ENCODE measurements around the gene AK5. TPM values are rescaled to one million over a fixed set of nuclear protein-coding genes. Genes with fewer than 3 reads are reported as not detected.
"Not testable (repeated sequence)": the region's sequence is repeated elsewhere in the genome, so short reads cannot be mapped to it uniquely, and the experiment has no call there.

AK5 gene
- total and polyA plus RNA-seq, 2 donors = 0.79 to 6.5 TPM

DNA sequence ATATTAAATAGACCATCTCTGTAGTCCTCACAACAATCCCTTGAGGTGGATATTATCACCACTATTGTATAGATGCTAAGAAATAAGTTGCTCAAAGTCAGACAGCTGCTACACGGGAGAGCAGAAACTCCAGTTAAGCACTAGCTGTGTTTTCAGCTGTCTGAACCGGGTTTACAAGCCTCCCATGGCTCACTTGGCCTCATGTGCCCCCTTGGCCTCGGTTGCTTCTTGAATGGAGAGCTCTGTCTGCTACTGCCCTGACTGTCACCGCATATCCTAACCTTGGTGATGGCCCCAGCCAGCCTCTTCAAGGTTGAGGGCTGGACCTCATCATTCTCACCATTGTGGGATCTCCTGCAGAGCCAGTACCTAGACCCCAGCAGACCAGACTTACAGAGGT is 123.4 kb downstream of the AK5 start:
- DNase-seq (ENCODE audit: extremely low spot score) = no peak
- Histone ChIP-seq H3K4me3 (ENCODE audit: low read depth, low read length) (no peak overlapping the region), H3K27ac (ENCODE audit: low read depth) (no peak overlapping the region), H3K4me1 (ENCODE audit: insufficient read depth) (no peaks in the 10 kb centered on the region), H3K36me3 (ENCODE audit: insufficient read depth) (no peaks in the 10 kb centered on the region)
- WGBS = 56% methylated on average over 4 of the region's 4 CpGs

DNA sequence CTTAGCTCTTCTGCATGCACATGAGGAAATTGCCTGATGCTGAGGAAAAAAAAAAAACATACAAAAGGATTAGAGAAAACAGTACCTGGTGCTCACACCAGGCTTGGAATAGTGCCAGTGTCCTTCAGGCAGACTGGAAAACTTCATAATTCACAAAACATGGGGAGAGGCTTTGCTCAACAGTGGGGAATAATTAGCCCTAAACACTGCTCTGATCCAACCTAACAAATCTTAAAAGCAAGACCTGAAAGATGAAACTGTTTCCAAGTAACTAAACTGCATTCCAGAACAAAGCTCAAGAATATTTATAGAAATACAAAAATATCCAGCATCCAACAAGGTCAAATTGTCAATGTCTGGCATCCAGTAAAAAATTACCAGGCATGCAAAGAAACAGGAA is 124.8 kb downstream of the AK5 start:
- no peak for DNase-seq (ENCODE audit: extremely low spot score)
- Histone ChIP-seq H3K4me1 (ENCODE audit: insufficient read depth) (no peaks in the 10 kb centered on the region), H3K4me3 (ENCODE audit: low read depth, low read length) (no peak overlapping the region), H3K27ac (ENCODE audit: low read depth) (no peak overlapping the region), H3K36me3 (ENCODE audit: insufficient read depth) (no peaks in the 10 kb centered on the region)

- DNase-seq (ENCODE audit: extremely low spot score) = no peak
- no peak overlapping the region for H3K27ac ChIP-seq (ENCODE audit: low read depth)
- no peaks in the 10 kb centered on the region for H3K36me3 ChIP-seq (ENCODE audit: insufficient read depth)
- H3K4me1 ChIP-seq (ENCODE audit: insufficient read depth) = no peaks in the 10 kb centered on the region
- no peak overlapping the region for H3K4me3 ChIP-seq (ENCODE audit: low read depth, low read length)
Observed at GRCh38 chr1:77407738-77408375, 126.0 kb downstream of the AK5 start.

- not testable (repeated sequence) for H3K27ac ChIP-seq (ENCODE audit: low read depth); DNase-seq (ENCODE audit: extremely low spot score); H3K4me3 ChIP-seq (ENCODE audit: low read depth, low read length); H3K4me1 ChIP-seq (ENCODE audit: insufficient read depth); H3K36me3 ChIP-seq (ENCODE audit: insufficient read depth)
- 79% methylated on average over 4 of the region's 4 CpGs for WGBS
Observed at GRCh38 chr1:77408933-77409332, 127.1 kb downstream of the AK5 start.

GRCh38 chr1:77412069-77412819 is 130.4 kb downstream of the AK5 start:
- DNase-seq (ENCODE audit: extremely low spot score) = no peak
- H3K4me3 ChIP-seq (ENCODE audit: low read depth, low read length) = no peak overlapping the region
- no peaks in the 10 kb centered on the region for H3K4me1 ChIP-seq (ENCODE audit: insufficient read depth)
- WGBS = 67% methylated on average over 9 of the region's 9 CpGs
- H3K36me3 ChIP-seq (ENCODE audit: insufficient read depth) = no peaks in the 10 kb centered on the region
- no peak overlapping the region for H3K27ac ChIP-seq (ENCODE audit: low read depth)

DNA sequence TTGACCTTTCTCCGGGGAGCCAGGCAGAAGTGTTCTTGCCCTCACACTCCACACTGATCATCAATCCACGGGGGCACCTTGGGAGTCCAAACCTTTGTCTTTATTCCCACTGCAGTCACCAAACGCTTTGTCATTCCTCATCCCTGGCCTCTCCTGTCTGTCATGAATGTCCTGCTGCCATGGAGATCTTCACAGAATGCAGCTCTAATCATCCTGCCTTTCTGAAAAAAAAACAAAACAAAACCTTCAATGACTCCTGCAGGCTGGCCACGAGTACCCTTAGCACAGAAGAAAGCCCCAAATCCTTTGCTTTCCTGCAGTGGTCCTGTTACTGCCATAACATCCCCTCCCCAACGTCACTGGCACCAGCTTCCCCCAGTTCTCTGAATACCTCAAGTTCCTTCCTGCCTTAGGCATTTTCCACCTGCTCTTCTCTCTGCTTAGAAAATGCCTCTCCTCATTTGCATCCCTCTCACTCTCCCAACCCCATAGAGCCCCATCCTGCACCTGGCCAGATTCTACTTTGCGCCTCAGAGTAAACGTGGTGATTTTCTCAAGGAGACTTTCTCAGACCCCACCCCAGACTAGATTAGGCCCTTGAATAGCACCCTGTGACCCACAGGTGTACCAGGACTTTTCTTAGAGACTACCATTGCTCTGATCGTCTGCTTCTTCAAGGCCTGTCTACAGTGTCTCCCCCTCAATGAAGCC is 131.2 kb downstream of the AK5 start:
- Histone ChIP-seq H3K36me3 (ENCODE audit: insufficient read depth) (no peaks in the 10 kb centered on the region), H3K4me1 (ENCODE audit: insufficient read depth) (no peaks in the 10 kb centered on the region), H3K27ac (ENCODE audit: low read depth) (no peak overlapping the region), H3K4me3 (ENCODE audit: low read depth, low read length) (no peak overlapping the region)
- DNase-seq (ENCODE audit: extremely low spot score) = no peak
- WGBS = 57% methylated on average over 8 of the region's 8 CpGs

- Histone ChIP-seq H3K4me1 (ENCODE audit: insufficient read depth) (no peaks in the 10 kb centered on the region), H3K36me3 (ENCODE audit: insufficient read depth) (no peaks in the 10 kb centered on the region), H3K27ac (ENCODE audit: low read depth) (no peak overlapping the region), H3K4me3 (ENCODE audit: low read depth, low read length) (no peak overlapping the region)
- DNase-seq (ENCODE audit: extremely low spot score) = no peak
- 69% methylated on average over 7 of the region's 7 CpGs for WGBS
Observed at GRCh38 chr1:77413541-77414335, 131.9 kb downstream of the AK5 start.

GRCh38 chr1:77415579-77415978 is 133.8 kb downstream of the AK5 start:
- 75% methylated on average over 4 of the region's 4 CpGs for WGBS
- Histone ChIP-seq H3K27ac (ENCODE audit: low read depth) (no peak overlapping the region), H3K36me3 (ENCODE audit: insufficient read depth) (no peaks in the 10 kb centered on the region), H3K4me3 (ENCODE audit: low read depth, low read length) (no peak overlapping the region), H3K4me1 (ENCODE audit: insufficient read depth) (no peaks in the 10 kb centered on the region)
- DNase-seq (ENCODE audit: extremely low spot score) = no peak

DNA sequence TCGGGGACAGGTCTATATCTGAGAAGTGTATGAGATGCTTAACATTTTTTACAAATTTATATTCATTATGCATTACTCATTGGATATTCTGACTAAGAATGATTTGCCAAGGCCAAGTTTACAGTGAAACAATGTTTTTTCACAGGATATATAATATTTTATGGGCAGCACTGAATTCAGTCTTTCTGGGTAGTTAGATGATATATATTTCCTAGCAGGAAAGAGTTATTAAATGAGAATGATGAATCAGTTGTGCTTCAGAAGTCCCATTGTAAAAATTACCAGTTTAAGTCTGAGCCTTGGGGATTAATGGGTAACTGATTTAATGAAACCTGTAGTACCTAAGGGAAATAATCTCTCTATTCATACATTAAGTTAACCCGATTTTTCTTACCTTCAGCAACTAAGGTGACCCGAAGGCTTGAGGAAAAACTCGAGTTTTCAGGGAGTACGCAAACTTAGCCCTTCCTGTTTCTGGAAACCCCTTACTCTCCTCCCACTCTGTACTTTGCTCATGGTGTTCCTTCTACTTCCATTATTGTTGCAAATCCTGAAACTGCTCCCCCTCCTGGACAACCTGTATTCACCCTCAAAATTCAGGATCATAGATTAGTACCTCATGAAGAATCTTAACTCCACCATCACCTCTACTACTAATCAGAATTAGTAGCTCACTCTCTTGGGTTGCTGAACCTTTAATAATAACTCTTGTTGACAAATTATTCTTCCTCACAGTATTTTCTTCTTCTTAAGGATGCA is 135.1 kb downstream of the AK5 start:
- H3K36me3 ChIP-seq (ENCODE audit: insufficient read depth) = no peaks in the 10 kb centered on the region
- H3K4me1 ChIP-seq (ENCODE audit: insufficient read depth) = no peaks in the 10 kb centered on the region
- H3K27ac ChIP-seq (ENCODE audit: low read depth) = no peak overlapping the region
- DNase-seq (ENCODE audit: extremely low spot score) = no peak
- WGBS = 81% methylated on average over 5 of the region's 5 CpGs
- H3K4me3 ChIP-seq (ENCODE audit: low read depth, low read length) = no peak overlapping the region

GRCh38 chr1:77418055-77418454 is 136.2 kb downstream of the AK5 start:
- not testable (repeated sequence) for H3K4me1 ChIP-seq (ENCODE audit: insufficient read depth); DNase-seq (ENCODE audit: extremely low spot score); H3K36me3 ChIP-seq (ENCODE audit: insufficient read depth); H3K27ac ChIP-seq (ENCODE audit: low read depth); H3K4me3 ChIP-seq (ENCODE audit: low read depth, low read length)
- WGBS = 92% methylated on average over 3 of the region's 3 CpGs

GRCh38 chr1:77421504-77422233 is 139.8 kb downstream of the AK5 start:
- no peak for DNase-seq (ENCODE audit: extremely low spot score)
- Histone ChIP-seq H3K4me3 (ENCODE audit: low read depth, low read length) (no peak overlapping the region), H3K27ac (ENCODE audit: low read depth) (no peak overlapping the region), H3K4me1 (ENCODE audit: insufficient read depth) (no peaks in the 10 kb centered on the region), H3K36me3 (ENCODE audit: insufficient read depth) (no peaks in the 10 kb centered on the region)
- WGBS = 87% methylated on average over 3 of the region's 3 CpGs

GRCh38 chr1:77424236-77424635 is 142.4 kb downstream of the AK5 start:
- no peak overlapping the region for H3K27ac ChIP-seq (ENCODE audit: low read depth)
- no peak for DNase-seq (ENCODE audit: extremely low spot score)
- no peaks in the 10 kb centered on the region for H3K36me3 ChIP-seq (ENCODE audit: insufficient read depth)
- H3K4me1 ChIP-seq (ENCODE audit: insufficient read depth) = no peaks in the 10 kb centered on the region
- no peak overlapping the region for H3K4me3 ChIP-seq (ENCODE audit: low read depth, low read length)

All from urinary bladder (tissue), 4 donors.